ENCODE results near the gene CYTH2. TPM values are rescaled to one million over a fixed set of nuclear protein-coding genes. Genes with fewer than 3 reads are reported as not detected.
A peak's percentile ranks its signal among the peaks of the same experiment; 100 is the strongest.

The CYTH2 gene
- total and polyA plus RNA-seq, 9 of the 15 experiments (the other 6 are each of a cell fraction or from before 2014, with no cell fraction given) = 1.8 to 45.2 (median 23.8) TPM

DNA sequence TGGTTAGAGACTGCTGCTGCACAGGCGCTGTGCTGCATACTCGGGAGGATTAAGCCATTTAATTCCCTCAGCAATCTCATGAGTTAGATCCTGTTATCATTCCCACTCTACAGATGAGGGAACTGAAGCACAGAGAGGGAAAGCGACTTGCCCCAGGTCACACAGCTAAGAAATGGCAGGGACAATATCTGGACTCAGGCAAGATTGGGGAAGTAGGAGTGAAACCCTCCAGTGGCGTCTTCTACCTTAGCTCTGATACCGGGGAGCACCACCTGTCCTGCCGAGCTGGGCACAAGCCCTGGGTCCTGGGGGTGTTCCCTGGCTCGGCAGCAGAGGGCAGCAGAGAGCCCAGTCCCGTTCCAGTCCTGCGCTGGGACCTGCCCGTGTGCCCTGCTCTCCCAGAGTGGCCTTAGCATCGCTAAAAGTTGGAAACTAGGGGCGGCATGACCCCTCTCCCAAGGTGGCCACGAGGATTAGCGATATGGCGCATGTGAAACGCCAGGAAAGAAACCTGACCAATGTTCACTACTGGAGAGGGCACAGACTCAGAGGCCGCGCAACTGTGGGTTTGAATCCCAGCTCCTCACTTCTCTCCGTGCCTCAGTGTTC, 20.5 kb downstream of the CYTH2 start (continued):
- TF ChIP-seq ZNF551 (CRISPR knock-in tag; IDR thresholded peaks at IDR 0.05) (no peak), MCM5 (IDR thresholded peaks at IDR 0.05; ENCODE audit: low read depth) (no peak), ZBTB17 (CRISPR knock-in tag; IDR thresholded peaks at IDR 0.05) (peak; percentile 17; the same call in 1 of the 2 replicates), SP1 (CRISPR knock-in tag; IDR thresholded peaks at IDR 0.05) (peak; percentile 71), KDM5B (IDR thresholded peaks at IDR 0.05; ENCODE audit: insufficient replicate concordance, low read depth, low read length) (no peak), NCOA1 (IDR thresholded peaks at IDR 0.05; ENCODE audit: low read depth) (peak; percentile 17; the same call in 1 of the 2 replicates), PURB (CRISPR knock-in tag; IDR thresholded peaks at IDR 0.05; ENCODE audit: low read depth) (no peak), BHLHE40 (IDR thresholded peaks at IDR 0.05; ENCODE audit: low read length) (0 out of 2 replicates have a peak, but pooled peaks have one; percentile 39), KDM1A (IDR thresholded peaks at IDR 0.05) (peak; percentile 58 to 74; a peak in 3 of 4 replicates), KDM2B (CRISPR knock-in tag; IDR thresholded peaks at IDR 0.05) (0 out of 2 replicates have a peak, but pooled peaks have one; percentile 50), STAG1 (CRISPR knock-in tag; IDR thresholded peaks at IDR 0.05; ENCODE audit: borderline replicate concordance) (peak; percentile 49; the same call in 1 of the 2 replicates), GABPB1 (CRISPR knock-in tag; IDR thresholded peaks at IDR 0.05) (no peak; the same call in 1 of the 2 replicates), PHF20 (IDR thresholded peaks at IDR 0.05; ENCODE audit: partially characterized antibody) (no peak), SMC3 (conservative IDR thresholded peaks at IDR 0.05; ENCODE audit: insufficient read depth, low read depth, low read length) (peak; percentile 81), ZBTB34 (CRISPR knock-in tag; IDR thresholded peaks at IDR 0.05) (no peak), PTBP1 (IDR thresholded peaks at IDR 0.05; ENCODE audit: low read depth, low read length) (0 out of 2 replicates have a peak, but pooled peaks have one; percentile 42)
- TF ChIP-seq, protein P1, sequence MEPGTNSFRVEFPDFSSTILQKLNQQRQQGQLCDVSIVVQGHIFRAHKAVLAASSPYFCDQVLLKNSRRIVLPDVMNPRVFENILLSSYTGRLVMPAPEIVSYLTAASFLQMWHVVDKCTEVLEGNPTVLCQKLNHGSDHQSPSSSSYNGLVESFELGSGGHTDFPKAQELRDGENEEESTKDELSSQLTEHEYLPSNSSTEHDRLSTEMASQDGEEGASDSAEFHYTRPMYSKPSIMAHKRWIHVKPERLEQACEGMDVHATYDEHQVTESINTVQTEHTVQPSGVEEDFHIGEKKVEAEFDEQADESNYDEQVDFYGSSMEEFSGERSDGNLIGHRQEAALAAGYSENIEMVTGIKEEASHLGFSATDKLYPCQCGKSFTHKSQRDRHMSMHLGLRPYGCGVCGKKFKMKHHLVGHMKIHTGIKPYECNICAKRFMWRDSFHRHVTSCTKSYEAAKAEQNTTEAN (CRISPR knock-in tag; IDR thresholded peaks at IDR 0.05) = 0 out of 2 replicates have a peak, but pooled peaks have one; percentile 48
- TF ChIP-seq, protein P2, sequence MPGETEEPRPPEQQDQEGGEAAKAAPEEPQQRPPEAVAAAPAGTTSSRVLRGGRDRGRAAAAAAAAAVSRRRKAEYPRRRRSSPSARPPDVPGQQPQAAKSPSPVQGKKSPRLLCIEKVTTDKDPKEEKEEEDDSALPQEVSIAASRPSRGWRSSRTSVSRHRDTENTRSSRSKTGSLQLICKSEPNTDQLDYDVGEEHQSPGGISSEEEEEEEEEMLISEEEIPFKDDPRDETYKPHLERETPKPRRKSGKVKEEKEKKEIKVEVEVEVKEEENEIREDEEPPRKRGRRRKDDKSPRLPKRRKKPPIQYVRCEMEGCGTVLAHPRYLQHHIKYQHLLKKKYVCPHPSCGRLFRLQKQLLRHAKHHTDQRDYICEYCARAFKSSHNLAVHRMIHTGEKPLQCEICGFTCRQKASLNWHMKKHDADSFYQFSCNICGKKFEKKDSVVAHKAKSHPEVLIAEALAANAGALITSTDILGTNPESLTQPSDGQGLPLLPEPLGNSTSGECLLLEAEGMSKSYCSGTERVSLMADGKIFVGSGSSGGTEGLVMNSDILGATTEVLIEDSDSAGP (CRISPR knock-in tag; IDR thresholded peaks at IDR 0.05) = peak; percentile 49; the same call in 1 of the 2 replicates
- TF ChIP-seq, protein P3, sequence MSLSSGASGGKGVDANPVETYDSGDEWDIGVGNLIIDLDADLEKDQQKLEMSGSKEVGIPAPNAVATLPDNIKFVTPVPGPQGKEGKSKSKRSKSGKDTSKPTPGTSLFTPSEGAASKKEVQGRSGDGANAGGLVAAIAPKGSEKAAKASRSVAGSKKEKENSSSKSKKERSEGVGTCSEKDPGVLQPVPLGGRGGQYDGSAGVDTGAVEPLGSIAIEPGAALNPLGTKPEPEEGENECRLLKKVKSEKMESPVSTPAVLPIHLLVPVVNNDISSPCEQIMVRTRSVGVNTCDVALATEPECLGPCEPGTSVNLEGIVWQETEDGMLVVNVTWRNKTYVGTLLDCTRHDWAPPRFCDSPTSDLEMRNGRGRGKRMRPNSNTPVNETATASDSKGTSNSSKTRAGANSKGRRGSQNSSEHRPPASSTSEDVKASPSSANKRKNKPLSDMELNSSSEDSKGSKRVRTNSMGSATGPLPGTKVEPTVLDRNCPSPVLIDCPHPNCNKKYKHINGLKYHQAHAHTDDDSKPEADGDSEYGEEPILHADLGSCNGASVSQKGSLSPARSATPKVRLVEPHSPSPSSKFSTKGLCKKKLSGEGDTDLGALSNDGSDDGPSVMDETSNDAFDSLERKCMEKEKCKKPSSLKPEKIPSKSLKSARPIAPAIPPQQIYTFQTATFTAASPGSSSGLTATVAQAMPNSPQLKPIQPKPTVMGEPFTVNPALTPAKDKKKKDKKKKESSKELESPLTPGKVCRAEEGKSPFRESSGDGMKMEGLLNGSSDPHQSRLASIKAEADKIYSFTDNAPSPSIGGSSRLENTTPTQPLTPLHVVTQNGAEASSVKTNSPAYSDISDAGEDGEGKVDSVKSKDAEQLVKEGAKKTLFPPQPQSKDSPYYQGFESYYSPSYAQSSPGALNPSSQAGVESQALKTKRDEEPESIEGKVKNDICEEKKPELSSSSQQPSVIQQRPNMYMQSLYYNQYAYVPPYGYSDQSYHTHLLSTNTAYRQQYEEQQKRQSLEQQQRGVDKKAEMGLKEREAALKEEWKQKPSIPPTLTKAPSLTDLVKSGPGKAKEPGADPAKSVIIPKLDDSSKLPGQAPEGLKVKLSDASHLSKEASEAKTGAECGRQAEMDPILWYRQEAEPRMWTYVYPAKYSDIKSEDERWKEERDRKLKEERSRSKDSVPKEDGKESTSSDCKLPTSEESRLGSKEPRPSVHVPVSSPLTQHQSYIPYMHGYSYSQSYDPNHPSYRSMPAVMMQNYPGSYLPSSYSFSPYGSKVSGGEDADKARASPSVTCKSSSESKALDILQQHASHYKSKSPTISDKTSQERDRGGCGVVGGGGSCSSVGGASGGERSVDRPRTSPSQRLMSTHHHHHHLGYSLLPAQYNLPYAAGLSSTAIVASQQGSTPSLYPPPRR (CRISPR knock-in tag; IDR thresholded peaks at IDR 0.05; ENCODE audit: borderline replicate concordance) = peak; percentile 58; the same call in 1 of the 2 replicates

Data from K562 (cell line).